Body of pancreas (tissue), 4 donors: ENCODE results near the gene CUL9. TPM values are rescaled to one million over a fixed set of nuclear protein-coding genes. Genes with fewer than 3 reads are reported as not detected.

Experiments
- ATAC-seq: fragments of 150-250 bp; one replicate; pipeline ENCODE4 v1.9.1; 2016
- DNase-seq, 4 donors: peaks; one replicate each; pipeline ENCODE4 v3.0.0-alpha.2; 2019
- H3K27ac ChIP-seq, 4 donors: fragments of 200-600 bp; sonication (generic); 1 replicate in 3 of 4; 2 replicates in 1 of 4; pipeline versions ENCODE4 v1.5.1 to v1.6.1; 2016 to 2019; ENCODE audit warnings: mild to moderate bottlenecking in 1 of 4, mixed read lengths in 1 of 4, moderate library complexity in 1 of 4
- H3K27me3 ChIP-seq, 2 donors: fragments of 200-600 bp; sonication (generic); one replicate each; pipeline ENCODE4 v1.6.0; 2016; ENCODE audit warnings: mild to moderate bottlenecking in 1 of 2
- H3K36me3 ChIP-seq, 2 donors: fragments of 200-600 bp; sonication (generic); replicated peaks in 1 of 2; 2 replicates each; pipeline ENCODE4 v1.5.1; 2016; ENCODE audit warnings: low read depth in 2 of 2; ENCODE audit not compliant: insufficient read depth in 1 of 2
- H3K4me1 ChIP-seq: fragments of 200-600 bp; sonication (generic); one replicate; pipeline ENCODE4 v1.6.0; 2016
- H3K4me3 ChIP-seq, 2 donors: fragments of 200-600 bp; sonication (generic); 1 replicate in 1 of 2; 2 replicates in 1 of 2; pipeline ENCODE4 v1.5.1; 2016 to 2019
- H3K9me3 ChIP-seq, 3 donors: fragments of 200-600 bp; sonication (generic); 1 replicate in 2 of 3; 2 replicates in 1 of 3; pipeline ENCODE4 v1.5.1; 2016
- POLR2A ChIP-seq, 3 donors: fragments of 450-650 bp; IDR thresholded peaks; one replicate each; pipeline ENCODE4 v1.6.1; 2016; ENCODE audit warnings: antibody characterized with exemption in 3 of 3, mild to moderate bottlenecking in 2 of 3
- WGBS, 2 donors: methylation state at CpG; one replicate each; pipeline ENCODE4 v1.1.5; 2017; 5-methylcytosine and 5-hydroxymethylcytosine counted together
- intact Hi-C: fragments of 100-400 bp; cut with DNase I; formaldehyde crosslinking; loops from one replicate; pipeline ENCODE4 v1.15.1; 2023
- total RNA-seq, 2 donors: library from RNA; depleted of rRNA; stranded (reverse); fragments of >200 nt; gene quantifications; one replicate each; pipeline ENCODE4 v1.1.0, GENCODE V29; 2016
- TF ChIP-seq, protein P1 (sequence below), 7 experiments: fragments of 450-650 bp in 4 of 7; fragments of 200-600 bp in 3 of 7; sonication (generic) in 3 of 7; IDR thresholded peaks; one replicate each; pipeline ENCODE4 v1.5.1; 2016 to 2019; ENCODE audit warnings: antibody characterized with exemption in 7 of 7

CUL9 gene
- total RNA-seq, 2 donors from 2014 or later: 34.8 to 84.4 TPM

GRCh38 chr6:43258180-43258579 is 76.2 kb downstream of the CUL9 start:
- ATAC-seq (no peak), DNase-seq (no peak)
- H3K27ac ChIP-seq: no peak overlapping the region
- TF ChIP-seq, protein P1, sequence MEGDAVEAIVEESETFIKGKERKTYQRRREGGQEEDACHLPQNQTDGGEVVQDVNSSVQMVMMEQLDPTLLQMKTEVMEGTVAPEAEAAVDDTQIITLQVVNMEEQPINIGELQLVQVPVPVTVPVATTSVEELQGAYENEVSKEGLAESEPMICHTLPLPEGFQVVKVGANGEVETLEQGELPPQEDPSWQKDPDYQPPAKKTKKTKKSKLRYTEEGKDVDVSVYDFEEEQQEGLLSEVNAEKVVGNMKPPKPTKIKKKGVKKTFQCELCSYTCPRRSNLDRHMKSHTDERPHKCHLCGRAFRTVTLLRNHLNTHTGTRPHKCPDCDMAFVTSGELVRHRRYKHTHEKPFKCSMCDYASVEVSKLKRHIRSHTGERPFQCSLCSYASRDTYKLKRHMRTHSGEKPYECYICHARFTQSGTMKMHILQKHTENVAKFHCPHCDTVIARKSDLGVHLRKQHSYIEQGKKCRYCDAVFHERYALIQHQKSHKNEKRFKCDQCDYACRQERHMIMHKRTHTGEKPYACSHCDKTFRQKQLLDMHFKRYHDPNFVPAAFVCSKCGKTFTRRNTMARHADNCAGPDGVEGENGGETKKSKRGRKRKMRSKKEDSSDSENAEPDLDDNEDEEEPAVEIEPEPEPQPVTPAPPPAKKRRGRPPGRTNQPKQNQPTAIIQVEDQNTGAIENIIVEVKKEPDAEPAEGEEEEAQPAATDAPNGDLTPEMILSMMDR (IDR thresholded peaks at IDR 0.05): no peak
- TF ChIP-seq POLR2A (IDR thresholded peaks at IDR 0.05): no peak
- intact Hi-C loops: loop anchor here (10.0 kb wide), 2 partner anchors 77 to 247 kb away; no protein-coding TSS in a partner anchor
- WGBS, 2 donors: 41 to 62% methylated on average over 4 of the region's 4 CpGs
- no peaks in the 10 kb centered on the region for H3K9me3 ChIP-seq
- no peaks in the 10 kb centered on the region for H3K27me3 ChIP-seq
- no peaks in the 10 kb centered on the region for H3K4me1 ChIP-seq
- H3K4me3 ChIP-seq: no peak overlapping the region
- no peaks in the 10 kb centered on the region for H3K36me3 ChIP-seq

GRCh38 chr6:43258807-43259686 is 77.1 kb downstream of the CUL9 start:
- intact Hi-C loops: loop anchor here (10.0 kb wide), 2 partner anchors 76 to 246 kb away; no protein-coding TSS in a partner anchor
- Histone ChIP-seq H3K36me3 (no peaks in the 10 kb centered on the region), H3K4me3 (no peak overlapping the region), H3K4me1 (no peaks in the 10 kb centered on the region), H3K27ac (no peak overlapping the region), H3K27me3 (no peaks in the 10 kb centered on the region), H3K9me3 (no peaks in the 10 kb centered on the region)
- no peak for TF ChIP-seq POLR2A (IDR thresholded peaks at IDR 0.05)
- TF ChIP-seq, protein P1 (IDR thresholded peaks at IDR 0.05): no peak
- no peak for ATAC-seq
- no peak for DNase-seq
- WGBS, 2 donors: 79 to 85% methylated on average over 25 to 30 of the region's 30 CpGs

DNA sequence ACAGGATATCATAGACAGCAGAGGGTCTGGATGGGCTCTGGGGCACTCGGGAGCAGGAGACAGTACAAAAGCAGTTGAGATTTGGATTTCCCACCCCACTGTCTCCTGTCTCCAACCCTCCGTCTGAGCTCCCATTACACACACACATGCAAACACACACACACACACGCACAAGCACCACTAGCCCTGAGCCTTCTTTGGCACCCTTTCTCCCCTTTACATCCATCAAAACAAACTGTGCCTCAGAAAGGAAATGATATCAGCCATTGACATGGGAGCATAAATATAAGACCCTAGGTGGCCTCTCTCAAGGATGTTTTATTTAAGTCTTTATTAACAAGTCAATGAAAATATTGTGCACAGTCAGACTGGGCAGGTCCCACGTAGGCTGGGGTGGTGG is 78.8 kb downstream of the CUL9 start:
- no peak overlapping the region for H3K4me3 ChIP-seq
- no peak overlapping the region for H3K27ac ChIP-seq
- intact Hi-C loops: no loop called here
- ATAC-seq (no peak), DNase-seq (no peak)
- TF ChIP-seq, protein P1 (IDR thresholded peaks at IDR 0.05): no peak
- TF ChIP-seq POLR2A (IDR thresholded peaks at IDR 0.05): no peak
- no peaks in the 10 kb centered on the region for H3K4me1 ChIP-seq
- H3K9me3 ChIP-seq: no peaks in the 10 kb centered on the region
- H3K27me3 ChIP-seq: no peaks in the 10 kb centered on the region
- H3K36me3 ChIP-seq: no peaks in the 10 kb centered on the region
- WGBS, 2 donors: 74 to 85% methylated on average over 4 of the region's 4 CpGs

DNA sequence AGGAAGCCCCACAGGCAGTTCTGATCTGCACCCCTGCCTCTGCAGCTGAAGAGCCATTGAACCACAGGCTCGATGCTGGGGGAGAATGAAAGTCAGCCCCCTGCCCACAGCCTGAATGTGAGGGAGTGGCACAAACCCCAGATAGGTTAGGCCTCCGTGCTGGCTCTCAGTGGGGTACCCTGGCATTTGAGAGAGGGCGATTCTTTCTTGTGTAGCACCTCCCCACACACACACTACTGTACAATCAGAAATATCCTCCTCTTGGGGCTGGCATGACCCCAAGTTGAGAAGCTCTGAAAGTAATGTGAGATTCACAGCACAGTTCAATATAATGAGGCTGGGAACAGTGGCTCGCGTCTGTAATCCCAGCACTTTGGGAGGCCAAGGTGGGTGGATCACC is 79.2 kb downstream of the CUL9 start:
- H3K27me3 ChIP-seq: no peaks in the 10 kb centered on the region
- H3K4me1 ChIP-seq: no peaks in the 10 kb centered on the region
- DNase-seq (no peak), ATAC-seq (no peak)
- intact Hi-C loops: no loop called here
- H3K27ac ChIP-seq: no peak overlapping the region
- no peaks in the 10 kb centered on the region for H3K36me3 ChIP-seq
- no peak for TF ChIP-seq POLR2A (IDR thresholded peaks at IDR 0.05)
- TF ChIP-seq, protein P1 (IDR thresholded peaks at IDR 0.05): no peak
- WGBS, 2 donors: 66 to 70% methylated on average over 5 of the region's 5 CpGs
- H3K9me3 ChIP-seq: no peaks in the 10 kb centered on the region
- no peak overlapping the region for H3K4me3 ChIP-seq
